Activated CD4-positive, alpha-beta memory T cell treated with anti-CD3 and anti-CD28 coated beads for 36 hours (primary cell): ENCODE measurements around the gene UBE2F. TPM values are rescaled to one million over a fixed set of nuclear protein-coding genes. Genes with fewer than 3 reads are reported as not detected.
A peak's percentile ranks its signal among the peaks of the same experiment; 100 is the strongest.
"Not testable (repeated sequence)": the region's sequence is repeated elsewhere in the genome, so short reads cannot be mapped to it uniquely, and the experiment has no call there.

Experiments used
- CTCF ChIA-PET: fragments of 350-600 bp; sonication (Branson Sonifier 250); formaldehyde crosslinking; loops from one replicate; lab custom pipeline; 2021; ENCODE audit warnings: antibody characterized with exemption, inconsistent platforms; lab: Charles Lee
- POLR2A ChIA-PET: fragments of 350-600 bp; sonication (Branson Sonifier 250); formaldehyde crosslinking; loops from one replicate; lab custom pipeline; 2021; ENCODE audit warnings: antibody characterized with exemption; lab: Charles Lee
- DNase-seq: peaks from one replicate; pipeline ENCODE4 v3.0.0-alpha.2; 2020
- H3K27ac Mint-ChIP-seq: one replicate; pipeline ENCODE4 v1.8.0; 2021; ENCODE audit warnings: mixed read lengths
- H3K27me3 Mint-ChIP-seq: one replicate; pipeline ENCODE4 v1.8.0; 2021; ENCODE audit warnings: mixed read lengths
- H3K36me3 Mint-ChIP-seq: one replicate; pipeline ENCODE4 v1.8.0; 2021; ENCODE audit warnings: mixed read lengths
- H3K4me1 Mint-ChIP-seq: one replicate; pipeline ENCODE4 v1.8.0; 2021; ENCODE audit warnings: low read depth, mixed read lengths
- H3K4me3 Mint-ChIP-seq: one replicate; pipeline ENCODE4 v1.8.0; 2021; ENCODE audit warnings: mild to moderate bottlenecking, mixed read lengths
- H3K9me3 Mint-ChIP-seq: one replicate; pipeline ENCODE4 v1.8.0; 2021; ENCODE audit warnings: mixed read lengths
- intact Hi-C: fragments of 100-400 bp; cut with micrococcal nuclease; formaldehyde crosslinking; loops from one replicate; pipeline ENCODE4 v1.15.1; 2023
- total RNA-seq, 2 experiments: library from RNA; stranded (reverse); gene quantifications; one replicate each; pipeline ENCODE4 v1.2.3, GENCODE V29; 2021

UBE2F gene
- total RNA-seq, 2 experiments from 2014 or later, result 50.7 to 52.9 TPM

DNA sequence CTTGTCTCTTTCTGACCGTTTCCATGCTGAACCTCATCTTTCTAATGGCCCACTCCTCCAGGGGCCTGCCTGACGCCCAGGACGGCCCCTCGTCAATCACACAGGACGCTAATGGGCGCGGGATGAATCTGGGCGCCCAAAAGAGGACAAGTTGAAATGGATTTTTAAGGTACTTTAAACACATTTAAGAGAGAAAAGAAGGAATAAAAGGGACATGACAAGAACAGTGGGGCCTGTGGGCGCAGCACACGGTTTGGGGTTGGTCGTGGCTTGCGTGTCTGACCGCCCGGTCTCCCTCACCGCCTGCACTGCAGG, 607 bp upstream of the UBE2F start:
- H3K36me3 Mint-ChIP-seq, result peaks cover 2% of the 10 kb centered on the region
- POLR2A ChIA-PET, result no interaction called here

DNA sequence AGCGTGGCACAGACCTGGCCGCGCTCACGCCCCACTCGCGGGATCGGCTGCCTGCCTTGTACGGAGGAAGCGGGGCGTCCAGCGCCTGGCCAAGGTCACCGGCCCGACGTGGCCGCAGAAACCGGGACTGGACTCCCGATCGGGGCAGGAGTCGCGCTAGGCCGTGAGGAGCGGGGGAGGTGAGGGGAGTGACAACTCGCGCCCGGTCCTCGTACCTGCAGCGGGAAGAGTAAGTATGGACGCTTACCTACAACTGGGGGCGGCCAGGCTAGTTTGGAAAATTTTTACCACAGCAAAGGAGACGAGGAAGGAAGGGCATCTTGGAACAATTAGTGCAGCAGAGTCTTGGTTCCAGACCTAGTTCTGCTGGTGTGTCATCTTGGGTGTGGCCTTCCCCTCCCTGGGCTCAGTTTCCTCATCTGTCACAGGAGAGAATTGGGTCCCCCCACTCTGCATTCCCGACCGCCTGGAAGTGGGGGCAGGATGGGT, 693 bp downstream of the UBE2F start:
- ChIA-PET CTCF (interaction anchor here (1.2 to 2.8 kb wide), 2 partner anchors 30 to 32 kb away, joined by 4 to 9 read pairs; no protein-coding TSS in a partner anchor), POLR2A (no interaction called here)
- peak; percentile 36 for DNase-seq
- H3K4me3 Mint-ChIP-seq, result peak overlapping the region; percentile 86
- H3K27ac Mint-ChIP-seq, result peak overlapping the region; percentile 77
- H3K9me3 Mint-ChIP-seq, result peaks cover 11% of the 10 kb centered on the region
- intact Hi-C loops, result loop anchor here (5.0 to 10.0 kb wide), 5 partner anchors 45 to 460 kb away; partner anchors contain the start of genes ASB1 and RAMP1
- H3K36me3 Mint-ChIP-seq, result peaks cover 2% of the 10 kb centered on the region
- H3K27me3 Mint-ChIP-seq, result no peaks in the 10 kb centered on the region
- H3K4me1 Mint-ChIP-seq, result peaks cover 40% of the 10 kb centered on the region

More for the DNA sequence above, 607 bp upstream of the UBE2F start:
- intact Hi-C loops, result loop anchor here (1.0 to 10.0 kb wide), 7 partner anchors 32 to 461 kb away; partner anchors contain the start of genes ASB1 and RAMP1
- Mint-ChIP-seq H3K27me3 (no peaks in the 10 kb centered on the region), H3K4me1 (peaks cover 36% of the 10 kb centered on the region), H3K4me3 (peak overlapping the region; percentile 70), H3K9me3 (peaks cover 20% of the 10 kb centered on the region), H3K27ac (no peak overlapping the region)
- DNase-seq, result no peak
- CTCF ChIA-PET, result no interaction called here

DNA sequence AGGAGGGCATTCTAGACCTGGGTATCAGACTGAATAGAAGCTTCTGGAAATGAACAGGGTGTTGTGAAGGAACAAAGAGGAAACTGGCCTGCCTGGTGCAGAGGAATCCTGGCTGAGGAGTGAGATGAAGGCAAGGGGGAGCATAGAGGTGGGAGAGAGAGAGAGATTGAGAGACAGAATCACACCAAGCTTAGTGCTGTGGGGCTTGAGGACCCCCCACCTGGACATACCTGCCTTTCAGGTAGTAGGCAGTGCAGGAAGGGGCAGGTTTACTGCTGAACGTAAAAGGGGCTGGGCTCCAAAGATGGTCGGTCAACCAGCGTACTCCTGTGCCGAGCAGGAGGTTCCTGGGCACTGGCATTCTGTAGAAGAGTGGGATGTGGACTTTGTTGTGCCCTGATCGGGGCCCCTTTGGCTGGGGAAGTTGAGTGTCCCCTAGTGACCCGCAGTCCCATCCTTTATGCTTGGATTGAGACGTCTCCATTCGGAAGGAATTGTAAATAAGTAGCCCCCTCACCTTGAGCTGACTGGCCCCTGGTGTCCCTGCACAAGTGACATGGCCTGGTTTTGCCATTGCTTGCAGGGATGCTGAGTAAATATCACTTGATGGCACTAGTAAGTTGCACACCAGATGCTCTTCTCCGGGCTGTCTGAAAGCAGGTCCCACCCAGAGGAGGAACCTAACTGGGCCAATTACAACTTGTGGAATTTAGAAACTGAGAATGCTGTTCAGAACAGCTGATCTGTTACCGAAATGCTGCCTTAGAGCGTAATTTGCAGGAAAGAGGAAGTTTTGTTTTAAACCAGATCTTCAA, 1.4 kb downstream of the UBE2F start:
- ChIA-PET POLR2A (interaction anchor here (1.2 kb wide), 1 partner anchor 11 kb away, joined by 3 read pairs; no protein-coding TSS in a partner anchor), CTCF (interaction anchor here (0.7 to 2.8 kb wide), 7 partner anchors 22 to 298 kb away, joined by 3 to 9 read pairs (median 4); no protein-coding TSS in a partner anchor)
- intact Hi-C loops, result loop anchor here (1.0 to 10.0 kb wide), 8 partner anchors 46 to 459 kb away; partner anchors contain the start of genes ASB1 and RAMP1
- H3K36me3 Mint-ChIP-seq, result no peaks in the 10 kb centered on the region
- DNase-seq, result peak; percentile 66
- H3K27ac Mint-ChIP-seq, result peak overlapping the region; percentile 77
- H3K27me3 Mint-ChIP-seq, result no peaks in the 10 kb centered on the region
- H3K4me3 Mint-ChIP-seq, result peak overlapping the region; percentile 86
- H3K9me3 Mint-ChIP-seq, result peaks cover 4% of the 10 kb centered on the region
- peaks cover 40% of the 10 kb centered on the region for H3K4me1 Mint-ChIP-seq

DNA sequence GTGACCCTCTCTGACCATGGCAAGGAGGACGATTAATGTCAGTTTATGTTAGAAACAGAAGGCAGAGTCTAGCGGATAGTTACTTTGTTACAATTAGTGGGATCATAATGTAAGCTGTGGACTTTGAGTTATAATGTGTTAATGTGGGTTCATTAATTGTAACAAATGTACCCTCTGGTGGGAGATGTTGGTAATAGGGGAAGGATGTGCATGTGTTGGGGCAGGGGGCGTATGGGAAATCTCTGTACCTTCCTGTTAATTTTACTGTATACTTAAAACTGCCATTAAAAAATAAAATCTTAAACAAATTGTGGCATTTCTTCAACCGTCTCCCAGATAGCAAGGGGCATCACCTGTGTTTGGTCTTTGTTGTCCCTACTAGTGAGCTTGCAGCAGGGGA, 4.8 kb downstream of the UBE2F start:
- H3K27me3 Mint-ChIP-seq, result no peaks in the 10 kb centered on the region
- H3K4me3 Mint-ChIP-seq, result no peak overlapping the region
- ChIA-PET CTCF (no interaction called here), POLR2A (no interaction called here)
- DNase-seq, result no peak
- intact Hi-C loops, result no loop called here
- H3K9me3 Mint-ChIP-seq, result no peaks in the 10 kb centered on the region
- no peak overlapping the region for H3K27ac Mint-ChIP-seq
- peaks cover 4% of the 10 kb centered on the region for H3K36me3 Mint-ChIP-seq
- H3K4me1 Mint-ChIP-seq, result peaks cover 39% of the 10 kb centered on the region

DNA sequence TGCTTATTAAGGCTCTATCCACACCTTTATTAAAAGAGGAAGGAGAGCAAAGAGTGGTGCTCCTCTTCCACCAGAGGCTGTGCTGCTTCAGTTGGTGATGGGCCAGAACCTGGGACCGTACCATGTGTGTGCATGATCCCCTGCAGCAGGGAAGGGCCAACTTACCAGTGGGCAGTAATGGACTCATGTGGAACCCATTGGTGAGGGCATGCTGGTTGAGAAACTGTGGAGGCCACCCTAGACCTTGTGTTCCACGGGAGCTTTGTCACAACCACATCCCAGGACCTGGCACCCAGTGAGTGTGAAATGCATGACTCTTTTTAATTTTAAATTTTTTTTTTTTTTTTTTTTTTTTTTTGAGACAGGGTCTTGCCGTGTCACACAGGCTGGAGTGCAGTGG, 5.4 kb downstream of the UBE2F start:
- CTCF ChIA-PET, result no interaction called here
- POLR2A ChIA-PET, result interaction anchor here (0.6 kb wide), 1 partner anchor 22 kb away, joined by 3 read pairs; no protein-coding TSS in a partner anchor
- no peaks in the 10 kb centered on the region for H3K27me3 Mint-ChIP-seq
- no peaks in the 10 kb centered on the region for H3K9me3 Mint-ChIP-seq
- H3K4me1 Mint-ChIP-seq, result peaks cover 39% of the 10 kb centered on the region
- peaks cover 4% of the 10 kb centered on the region for H3K36me3 Mint-ChIP-seq
- intact Hi-C loops, result no loop called here
- no peak for DNase-seq
- H3K4me3 Mint-ChIP-seq, result no peak overlapping the region
- H3K27ac Mint-ChIP-seq, result no peak overlapping the region

DNA sequence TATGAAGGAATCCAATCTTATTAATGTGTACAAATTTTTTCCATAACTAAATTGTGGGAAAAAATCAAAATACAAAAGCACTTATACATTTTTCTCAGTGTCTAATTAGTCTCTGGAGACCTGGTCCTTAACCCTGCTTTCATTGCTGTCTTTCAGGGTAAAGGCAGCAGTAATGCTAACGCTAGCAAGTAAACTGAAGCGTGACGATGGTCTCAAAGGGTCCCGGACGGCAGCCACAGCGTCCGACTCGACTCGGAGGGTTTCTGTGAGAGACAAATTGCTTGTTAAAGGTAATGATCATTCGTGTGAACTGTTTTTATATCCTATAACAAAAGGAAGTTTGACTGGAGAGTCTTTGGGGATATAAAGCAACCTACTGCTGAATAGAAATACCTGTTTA, 6.1 kb downstream of the UBE2F start:
- DNase-seq, result no peak
- Mint-ChIP-seq H3K27me3 (no peaks in the 10 kb centered on the region), H3K9me3 (no peaks in the 10 kb centered on the region), H3K4me1 (peaks cover 41% of the 10 kb centered on the region), H3K27ac (no peak overlapping the region), H3K36me3 (peaks cover 5% of the 10 kb centered on the region), H3K4me3 (no peak overlapping the region)
- intact Hi-C loops, result no loop called here
- POLR2A ChIA-PET, result interaction anchor here (0.6 kb wide), 1 partner anchor 22 kb away, joined by 3 read pairs; no protein-coding TSS in a partner anchor
- CTCF ChIA-PET, result no interaction called here

DNA sequence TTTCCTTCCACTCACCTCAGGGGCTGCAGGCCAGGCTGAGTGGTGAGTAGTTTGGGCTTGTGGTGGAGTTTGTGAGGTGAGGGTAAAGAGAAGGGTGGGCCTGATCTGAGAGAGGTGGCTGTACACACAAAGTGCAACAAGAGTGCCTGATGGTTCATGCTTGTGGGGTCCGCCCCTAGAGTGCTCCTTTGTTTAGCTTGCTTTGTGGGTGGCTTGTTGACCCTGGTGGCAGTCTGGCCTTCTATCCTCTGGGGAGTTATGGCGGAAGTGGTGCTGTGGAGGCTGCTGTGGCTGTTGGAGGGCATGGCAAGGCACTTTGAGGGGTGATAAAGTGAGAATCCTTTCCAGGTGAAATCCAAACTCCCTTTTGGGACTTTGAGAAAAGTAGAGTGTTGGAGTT, 10.6 kb downstream of the UBE2F start:
- no peak for DNase-seq
- ChIA-PET CTCF (no interaction called here), POLR2A (no interaction called here)
- no peaks in the 10 kb centered on the region for H3K9me3 Mint-ChIP-seq
- H3K27ac Mint-ChIP-seq, result no peak overlapping the region
- H3K36me3 Mint-ChIP-seq, result peaks cover 7% of the 10 kb centered on the region
- H3K4me3 Mint-ChIP-seq, result no peak overlapping the region
- H3K27me3 Mint-ChIP-seq, result no peaks in the 10 kb centered on the region
- intact Hi-C loops, result no loop called here
- H3K4me1 Mint-ChIP-seq, result peaks cover 42% of the 10 kb centered on the region

DNA sequence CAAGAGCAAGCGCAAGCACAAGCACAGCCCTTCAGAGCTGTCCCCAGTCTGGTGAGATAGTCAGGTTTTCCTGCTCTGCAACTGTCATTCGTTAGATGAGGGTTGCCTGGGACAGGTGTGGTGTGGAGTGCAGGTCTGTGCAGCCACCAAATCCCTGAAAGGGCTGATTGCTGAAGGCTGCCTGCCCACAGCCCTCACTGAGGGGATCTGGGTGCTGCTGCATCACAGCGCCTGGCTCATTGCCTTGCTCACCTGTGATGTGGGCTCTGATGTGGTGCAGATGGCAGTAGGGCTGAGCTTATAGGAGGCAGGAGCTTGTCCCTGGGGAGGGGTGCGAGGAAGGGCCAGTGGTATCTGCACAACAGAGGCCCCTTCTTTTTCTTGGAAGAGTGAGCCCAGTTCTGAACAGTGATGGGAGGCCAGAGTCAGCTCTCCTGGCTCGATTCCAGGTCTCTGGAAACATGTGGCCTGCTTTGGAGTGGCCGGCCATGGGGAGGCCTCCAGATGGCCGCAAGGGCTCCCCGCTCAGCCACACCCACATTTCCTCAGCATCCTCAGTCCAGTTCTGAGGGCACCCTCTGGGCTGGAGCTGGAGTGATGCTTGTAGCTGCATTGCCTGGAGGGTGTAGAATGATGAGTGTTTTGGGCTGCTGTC, 11.4 kb downstream of the UBE2F start:
- ChIA-PET CTCF (interaction anchor here (0.5 kb wide), 1 partner anchor 99 kb away, joined by 3 read pairs; no protein-coding TSS in a partner anchor), POLR2A (no interaction called here)
- DNase-seq, result no peak
- Mint-ChIP-seq H3K9me3 (no peaks in the 10 kb centered on the region), H3K27ac (no peak overlapping the region), H3K27me3 (no peaks in the 10 kb centered on the region), H3K4me3 (no peak overlapping the region), H3K36me3 (peaks cover 7% of the 10 kb centered on the region), H3K4me1 (peaks cover 42% of the 10 kb centered on the region)
- intact Hi-C loops, result no loop called here

DNA sequence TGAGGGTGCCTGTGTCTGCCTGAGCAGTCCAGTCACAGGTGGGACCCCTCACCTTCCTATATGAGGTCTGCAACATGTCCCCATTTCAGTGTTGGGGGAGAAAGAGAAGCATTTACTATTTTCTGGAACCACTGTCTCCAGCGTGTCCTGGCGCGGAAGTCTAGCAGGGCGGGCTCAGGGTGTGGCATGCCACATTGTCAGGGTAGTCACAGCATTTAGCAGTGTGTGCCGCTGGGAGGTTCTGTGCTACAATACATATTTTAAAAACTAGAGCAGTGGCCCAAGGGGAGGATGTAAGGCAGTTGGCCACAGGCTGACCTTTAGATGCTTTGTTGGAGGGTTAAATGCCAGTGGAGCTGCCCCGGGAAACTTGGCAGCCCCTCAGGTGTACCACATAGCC, 12.5 kb downstream of the UBE2F start:
- Mint-ChIP-seq H3K27ac (no peak overlapping the region), H3K4me3 (no peak overlapping the region), H3K9me3 (no peaks in the 10 kb centered on the region), H3K27me3 (no peaks in the 10 kb centered on the region), H3K36me3 (peaks cover 9% of the 10 kb centered on the region), H3K4me1 (peaks cover 52% of the 10 kb centered on the region)
- intact Hi-C loops, result no loop called here
- CTCF ChIA-PET, result interaction anchor here (1.0 kb wide), 1 partner anchor 81 kb away, joined by 3 read pairs; the partner anchor contains the start of gene SCLY
- POLR2A ChIA-PET, result no interaction called here
- no peak for DNase-seq

DNA sequence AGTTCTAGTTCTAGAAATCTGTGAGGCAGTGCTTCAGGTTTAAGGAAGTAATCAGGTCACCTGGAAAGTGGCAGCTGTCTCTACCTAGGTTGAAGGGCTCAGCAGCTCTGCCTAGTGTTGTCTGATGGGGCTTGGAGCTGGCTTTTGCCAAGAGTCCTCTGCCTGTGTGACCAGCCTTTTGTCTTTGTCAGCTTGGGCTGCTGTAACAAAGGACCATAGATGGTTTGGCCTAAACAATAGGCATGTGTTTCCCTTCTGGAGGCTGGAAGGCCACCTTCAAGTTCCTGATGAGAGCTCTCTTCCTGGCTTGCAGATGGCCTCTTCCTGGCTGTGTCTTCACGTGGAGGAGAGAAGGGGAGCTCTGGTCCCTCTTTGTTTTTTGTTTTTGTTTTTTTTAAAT, 13.3 kb downstream of the UBE2F start:
- peaks cover 10% of the 10 kb centered on the region for H3K36me3 Mint-ChIP-seq
- CTCF ChIA-PET, result interaction anchor here (1.0 kb wide), 2 partner anchors 23 to 80 kb away, joined by 3 read pairs; partner anchors contain the start of gene SCLY
- H3K4me1 Mint-ChIP-seq, result peaks cover 53% of the 10 kb centered on the region
- no peaks in the 10 kb centered on the region for H3K9me3 Mint-ChIP-seq
- intact Hi-C loops, result no loop called here
- no peaks in the 10 kb centered on the region for H3K27me3 Mint-ChIP-seq
- no peak for DNase-seq
- H3K27ac Mint-ChIP-seq, result no peak overlapping the region
- no peak overlapping the region for H3K4me3 Mint-ChIP-seq
- POLR2A ChIA-PET, result no interaction called here

DNA sequence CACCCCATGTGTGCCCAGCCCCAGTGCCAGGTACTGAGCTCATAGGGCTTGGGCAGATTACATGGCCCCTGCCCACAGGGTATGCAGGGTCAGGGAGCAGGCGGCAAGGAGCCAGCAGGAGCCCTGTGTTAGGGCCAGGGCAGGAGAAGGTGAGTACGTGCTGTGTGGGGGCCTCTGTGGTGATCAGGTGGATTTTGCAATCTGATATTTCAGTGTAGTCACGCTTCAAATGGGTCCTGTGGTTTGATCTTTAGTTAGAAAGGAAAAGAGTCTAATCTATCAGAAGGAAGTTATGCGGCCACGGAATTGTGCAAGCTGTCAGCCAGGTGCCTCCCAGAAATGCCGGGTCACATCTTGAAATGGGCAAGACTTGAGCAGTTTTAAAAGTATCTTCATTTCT, 13.9 kb downstream of the UBE2F start:
- Mint-ChIP-seq H3K36me3 (peaks cover 11% of the 10 kb centered on the region), H3K27ac (peak overlapping the region; percentile 56), H3K4me1 (peaks cover 53% of the 10 kb centered on the region), H3K4me3 (no peak overlapping the region), H3K9me3 (no peaks in the 10 kb centered on the region), H3K27me3 (no peaks in the 10 kb centered on the region)
- ChIA-PET CTCF (interaction anchor here (1.0 kb wide), 1 partner anchor 24 kb away, joined by 3 read pairs; no protein-coding TSS in a partner anchor), POLR2A (no interaction called here)
- intact Hi-C loops, result no loop called here
- peak; percentile 49 for DNase-seq

DNA sequence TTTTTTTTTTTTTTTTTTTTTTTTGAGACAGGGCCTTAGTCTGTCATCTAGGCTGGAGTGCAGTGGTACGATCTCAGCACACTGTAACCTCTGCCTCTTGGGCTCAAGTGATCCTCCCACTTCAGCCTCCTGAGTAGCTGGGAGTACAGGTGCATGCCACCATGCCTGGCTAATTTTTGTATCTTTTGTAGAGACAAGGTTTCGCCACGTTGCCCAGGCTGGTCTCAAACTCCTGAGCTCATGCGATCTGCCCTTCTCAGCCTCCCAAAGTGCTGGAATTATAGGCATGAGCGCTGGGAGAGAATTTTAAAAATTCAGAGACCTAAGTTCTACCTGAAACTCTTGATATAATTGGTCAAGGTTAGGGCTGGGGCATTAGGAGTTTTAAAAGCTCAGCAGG, 14.8 kb downstream of the UBE2F start:
- Mint-ChIP-seq H3K4me1 (peaks cover 52% of the 10 kb centered on the region), H3K36me3 (peaks cover 12% of the 10 kb centered on the region)
- CTCF ChIA-PET, H3K9me3 Mint-ChIP-seq, intact Hi-C loops, DNase-seq, H3K27ac Mint-ChIP-seq, H3K4me3 Mint-ChIP-seq, POLR2A ChIA-PET, H3K27me3 Mint-ChIP-seq: not testable (repeated sequence)
